Small intestine (tissue), 7 donors: ENCODE data around the gene ZNF317. TPM values are rescaled to one million over a fixed set of nuclear protein-coding genes. Genes with fewer than 3 reads are reported as not detected.

Experiments
- DNase-seq, 2 donors: peaks; one replicate each; pipeline versions ENCODE4 v3.0.0 to v3.0.0-alpha.2; 2013
- FAIRE-seq: peaks from 2 replicates; lab custom pipeline; 2012; peaks lifted over from hg19 to GRCh38; lab: Jason Lieb, UNC
- H3K27ac ChIP-seq, 3 donors: one replicate each; pipeline ENCODE4 v1.5.1; 2013; ENCODE audit warnings: low read length in 2 of 3, mild to moderate bottlenecking in 2 of 3, control low read depth in 1 of 3, inconsistent platforms in 1 of 3, low read depth in 1 of 3, moderate library complexity in 1 of 3
- H3K27me3 ChIP-seq, 3 donors: one replicate each; pipeline ENCODE4 v1.6.1; 2013; ENCODE audit warnings: low read length in 3 of 3, inconsistent platforms in 1 of 3; ENCODE audit not compliant: control insufficient read depth in 3 of 3, insufficient read depth in 3 of 3
- H3K36me3 ChIP-seq, 3 donors: one replicate each; pipeline ENCODE4 v1.6.1; 2013; ENCODE audit warnings: low read length in 3 of 3, inconsistent platforms in 1 of 3, low read depth in 1 of 3, mild to moderate bottlenecking in 1 of 3, moderate library complexity in 1 of 3; ENCODE audit not compliant: control insufficient read depth in 3 of 3, insufficient read depth in 2 of 3
- H3K4me1 ChIP-seq, 3 donors: one replicate each; pipeline ENCODE4 v1.6.1; 2013; ENCODE audit warnings: low read length in 2 of 3, inconsistent platforms in 1 of 3, low read depth in 1 of 3, mild to moderate bottlenecking in 1 of 3, moderate library complexity in 1 of 3; ENCODE audit not compliant: control insufficient read depth in 3 of 3, insufficient read depth in 2 of 3
- H3K4me3 ChIP-seq, 3 donors: one replicate each; pipeline ENCODE4 v1.5.1; 2013; ENCODE audit warnings: low read length in 3 of 3, control low read depth in 1 of 3, inconsistent platforms in 1 of 3, low read depth in 1 of 3, mild to moderate bottlenecking in 1 of 3, moderate library complexity in 1 of 3
- H3K9me3 ChIP-seq, 2 donors: one replicate each; pipeline ENCODE4 v1.6.1; 2013; ENCODE audit warnings: low read depth in 1 of 2, low read length in 1 of 2; ENCODE audit not compliant: control insufficient read depth in 2 of 2, insufficient read depth in 1 of 2
- WGBS, 3 donors: extraction: QIAGEN DNeasy Blood & Tissue Kit; methylation state at CpG; one replicate each; pipeline ENCODE4 v1.1.7; 2013; 5-methylcytosine and 5-hydroxymethylcytosine counted together
- polyA plus RNA-seq, 4 donors: library from polyadenylated mRNA; stranded (reverse) in 3 of 4; unstranded in 1 of 4; fragments of 200-250 nt in 3 of 4; fragments of 120-200 nt in 1 of 4; gene quantifications; one replicate each; pipeline versions ENCODE4 v1.2.1 to v1.2.3, GENCODE V29; 2013
- donor health status: healthy with polysubstance abuse.
- donor health status: control.
- donor health status: control.
- donor health status: Bipolar disorder and iron deficiency.
- donor health status: healthy.

The ZNF317 gene
- polyA plus RNA-seq, 4 donors, result 15.2 to 35.1 (median 29.8) TPM

GRCh38 chr19:9155591-9155990, 15.4 kb downstream of the ZNF317 start:
- Histone ChIP-seq H3K27me3 (no peaks in the 10 kb centered on the region), H3K9me3 (peaks cover 0 to 84% of the 10 kb centered on the region in 2 donors), H3K36me3 (peaks cover 39 to 60% (median 54%) of the 10 kb centered on the region in 3 donors), H3K27ac (no peak overlapping the region), H3K4me3 (no peak overlapping the region), H3K4me1 (no peaks in the 10 kb centered on the region)
- DNase-seq (no peak), FAIRE-seq (no peak)
- WGBS, 3 donors, result 95 to 97% (median 96%) methylated on average over 4 of the region's 4 CpGs

DNA sequence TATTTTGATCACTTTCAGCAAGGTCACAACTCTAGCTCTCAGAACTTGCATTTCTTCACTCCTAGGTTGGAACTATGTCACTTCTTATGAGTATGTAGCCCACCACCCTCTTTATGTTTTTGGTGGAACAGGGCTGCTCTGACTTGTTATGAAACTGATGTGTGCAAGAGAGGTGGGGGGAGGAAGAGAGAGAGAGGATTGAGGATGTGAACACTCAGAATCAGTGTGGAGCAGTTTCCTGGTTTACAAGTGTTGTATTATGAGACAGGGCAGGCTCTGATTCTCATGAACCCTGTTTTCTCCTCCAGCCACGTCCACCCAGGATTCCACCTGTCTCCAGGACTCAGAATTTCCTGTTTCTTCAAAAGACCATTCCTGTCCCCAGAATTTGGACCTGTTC, 16.1 kb downstream of the ZNF317 start:
- FAIRE-seq, result no peak
- H3K9me3 ChIP-seq, result peaks cover 5 to 85% of the 10 kb centered on the region in 2 donors
- 83 to 95% (median 89%) methylated on average over 1 of the region's 1 CpG for WGBS, 3 donors
- no peak for DNase-seq
- H3K27ac ChIP-seq, result no peak overlapping the region
- no peak overlapping the region for H3K4me3 ChIP-seq
- H3K36me3 ChIP-seq, result peaks cover 46 to 67% (median 61%) of the 10 kb centered on the region in 3 donors
- no peaks in the 10 kb centered on the region for H3K4me1 ChIP-seq
- no peaks in the 10 kb centered on the region for H3K27me3 ChIP-seq

GRCh38 chr19:9159891-9160290, 19.7 kb downstream of the ZNF317 start:
- H3K27ac ChIP-seq, result no peak overlapping the region
- no peak for FAIRE-seq
- 98 to 99% (median 98%) methylated on average over 13 of the region's 13 CpGs for WGBS, 3 donors
- no peaks in the 10 kb centered on the region for H3K27me3 ChIP-seq
- peaks cover 6 to 88% of the 10 kb centered on the region in 2 donors for H3K9me3 ChIP-seq
- DNase-seq, result no peak
- H3K4me1 ChIP-seq, result no peaks in the 10 kb centered on the region
- no peak overlapping the region for H3K4me3 ChIP-seq
- H3K36me3 ChIP-seq, result peaks cover 55 to 86% (median 67%) of the 10 kb centered on the region in 3 donors

DNA sequence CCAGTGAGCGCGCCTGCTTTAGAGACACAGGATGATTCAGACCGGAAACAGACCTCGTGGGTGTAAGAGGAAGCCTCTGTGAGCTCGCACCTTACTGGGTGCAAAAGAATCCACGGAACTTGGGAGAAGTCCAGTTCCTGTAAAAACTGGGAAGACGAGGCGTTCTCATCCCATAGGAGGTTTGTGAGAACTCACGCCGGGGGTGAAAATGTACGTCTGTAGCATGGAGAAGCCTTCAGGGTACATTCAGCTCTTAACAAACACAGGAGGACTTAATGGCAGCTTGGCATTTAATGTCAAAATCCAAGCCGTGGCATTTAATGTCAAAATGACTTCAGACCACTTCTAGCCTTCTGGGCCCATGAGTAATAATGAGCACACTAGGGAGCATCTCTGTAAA, 21.2 kb downstream of the ZNF317 start:
- peaks cover 49 to 78% (median 56%) of the 10 kb centered on the region in 3 donors for H3K36me3 ChIP-seq
- no peaks in the 10 kb centered on the region for H3K4me1 ChIP-seq
- 97 to 98% (median 98%) methylated on average over 12 of the region's 12 CpGs for WGBS, 3 donors
- no peaks in the 10 kb centered on the region for H3K27me3 ChIP-seq
- H3K4me3 ChIP-seq, result no peak overlapping the region
- FAIRE-seq (no peak), DNase-seq (no peak)
- H3K9me3 ChIP-seq, result peaks cover 6 to 76% of the 10 kb centered on the region in 2 donors
- H3K27ac ChIP-seq, result no peak overlapping the region

GRCh38 chr19:9165261-9165660, 25.1 kb downstream of the ZNF317 start:
- H3K4me3 ChIP-seq, result no peak overlapping the region
- H3K4me1 ChIP-seq, result no peaks in the 10 kb centered on the region
- H3K27me3 ChIP-seq, result no peaks in the 10 kb centered on the region
- 95% methylated on average over 3 of the region's 3 CpGs for WGBS, 3 donors
- no peak overlapping the region for H3K27ac ChIP-seq
- H3K9me3 ChIP-seq, result peaks cover 6 to 41% of the 10 kb centered on the region in 2 donors
- peaks cover 20 to 42% (median 21%) of the 10 kb centered on the region in 3 donors for H3K36me3 ChIP-seq
- FAIRE-seq, result no peak
- DNase-seq, result no peak

- H3K4me1 ChIP-seq, result no peaks in the 10 kb centered on the region
- H3K27me3 ChIP-seq, result no peaks in the 10 kb centered on the region
- FAIRE-seq (no peak), DNase-seq (no peak)
- no peak overlapping the region for H3K27ac ChIP-seq
- H3K9me3 ChIP-seq, result peaks cover 0 to 25% of the 10 kb centered on the region in 2 donors
- H3K36me3 ChIP-seq, result peaks cover 5 to 27% (median 6%) of the 10 kb centered on the region in 3 donors
- 71 to 96% (median 89%) methylated on average over 4 of the region's 4 CpGs for WGBS, 3 donors
- H3K4me3 ChIP-seq, result no peak overlapping the region
These were observed 26.6 kb downstream of the ZNF317 start for GRCh38 chr19:9166846-9167245.

DNA sequence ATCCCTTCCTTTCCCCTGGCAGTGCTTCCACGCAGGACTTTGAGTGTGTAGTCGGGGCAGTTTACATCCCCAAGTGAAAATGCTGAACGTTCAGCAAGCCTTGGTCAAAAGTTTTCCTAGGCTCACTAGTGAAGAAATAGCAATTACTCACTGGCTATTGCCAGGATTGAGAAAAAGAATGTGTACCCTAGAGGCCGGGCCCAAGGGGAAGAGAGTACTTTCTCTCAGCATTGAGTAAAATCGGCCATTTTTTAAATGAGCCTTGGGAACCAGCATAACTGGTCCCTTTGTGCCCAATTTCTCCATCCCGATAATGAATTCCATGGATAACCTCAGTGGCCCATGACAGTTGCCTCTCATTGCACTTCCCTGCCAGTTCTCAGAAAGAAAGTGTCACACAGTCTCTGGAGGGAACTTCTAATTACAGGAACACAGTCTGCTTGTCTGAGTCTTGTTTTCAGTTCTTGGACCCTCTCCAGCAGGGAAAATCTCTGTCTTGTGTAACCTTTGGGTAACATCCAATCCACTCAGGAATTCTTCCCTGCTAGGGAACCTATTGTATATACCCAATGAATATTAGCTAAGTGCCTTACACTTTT, 31.3 kb downstream of the ZNF317 start:
- DNase-seq, result no peak
- WGBS, 3 donors, result 81 to 91% (median 84%) methylated on average over 6 of the region's 6 CpGs
- H3K4me1 ChIP-seq, result no peaks in the 10 kb centered on the region
- FAIRE-seq, result no peak
- H3K27me3 ChIP-seq, result no peaks in the 10 kb centered on the region
- peaks cover 0 to 2% (median 0%) of the 10 kb centered on the region in 3 donors for H3K36me3 ChIP-seq
- H3K9me3 ChIP-seq, result no peaks in the 10 kb centered on the region
- no peak overlapping the region for H3K27ac ChIP-seq
- no peak overlapping the region for H3K4me3 ChIP-seq

- H3K27me3 ChIP-seq, result no peaks in the 10 kb centered on the region
- FAIRE-seq (no peak), DNase-seq (no peak)
- H3K4me1 ChIP-seq, result no peaks in the 10 kb centered on the region
- WGBS, 3 donors, result 89 to 91% (median 90%) methylated on average over 5 of the region's 5 CpGs
- no peaks in the 10 kb centered on the region for H3K9me3 ChIP-seq
- H3K4me3 ChIP-seq, result no peak overlapping the region
- H3K27ac ChIP-seq, result no peak overlapping the region
- H3K36me3 ChIP-seq, result no peaks in the 10 kb centered on the region
These were observed 35.1 kb downstream of the ZNF317 start for GRCh38 chr19:9175326-9175725.

GRCh38 chr19:9178901-9179300, 38.7 kb downstream of the ZNF317 start, which contains the start of gene OR7D2:
TSS of gene OR7D2 (plus strand) at chr19:9178979. CDS start at chr19:9185782, 6,803 bp downstream.
- FAIRE-seq (no peak), DNase-seq (no peak)
- H3K4me3 ChIP-seq, result no peak within 1 kb of the TSS
- no peak within 1 kb of the TSS for H3K27ac ChIP-seq
- no peaks in the 10 kb centered on the region for H3K27me3 ChIP-seq
- no peaks in the 10 kb centered on the region for H3K9me3 ChIP-seq
- no peaks in the 10 kb centered on the region for H3K4me1 ChIP-seq
- WGBS, 3 donors, result 69 to 71% (median 71%) methylated on average over 4 of the region's 4 CpGs
- no peaks in the 10 kb centered on the region for H3K36me3 ChIP-seq
